Glomerular visceral epithelial cell (primary cell): ENCODE measurements around the gene EIF4G3.
"Not testable (repeated sequence)": the region's sequence is repeated elsewhere in the genome, so short reads cannot be mapped to it uniquely, and the experiment has no call there.

Experiments
- DNase-seq: peaks from one replicate; pipeline ENCODE4 v3.0.0-alpha.2; 2016; ENCODE audit errors: extremely low spot score

Gene EIF4G3

DNA sequence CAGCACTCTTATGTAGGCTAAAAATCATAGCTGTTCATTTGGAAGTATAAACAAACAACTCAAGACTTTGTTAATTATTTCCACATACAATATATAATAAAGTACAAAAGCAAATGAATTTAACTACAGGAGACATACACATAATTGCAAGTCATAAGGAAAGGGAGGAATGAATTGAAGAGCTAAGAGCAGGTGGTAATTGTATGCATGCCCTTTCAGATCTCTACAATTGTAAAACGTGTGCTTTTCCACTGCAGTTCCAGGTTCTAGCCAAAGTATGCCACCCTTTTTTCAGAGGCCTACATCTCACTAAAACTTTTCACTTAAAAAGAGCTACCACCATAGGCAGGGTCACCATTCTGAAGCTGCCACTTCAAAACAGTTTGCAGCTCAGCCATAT lies 346.8 kb downstream of the EIF4G3 start:
- no peak for DNase-seq

GRCh38 chr1:20829531-20829930 lies 347.2 kb downstream of the EIF4G3 start:
- no peak for DNase-seq

DNA sequence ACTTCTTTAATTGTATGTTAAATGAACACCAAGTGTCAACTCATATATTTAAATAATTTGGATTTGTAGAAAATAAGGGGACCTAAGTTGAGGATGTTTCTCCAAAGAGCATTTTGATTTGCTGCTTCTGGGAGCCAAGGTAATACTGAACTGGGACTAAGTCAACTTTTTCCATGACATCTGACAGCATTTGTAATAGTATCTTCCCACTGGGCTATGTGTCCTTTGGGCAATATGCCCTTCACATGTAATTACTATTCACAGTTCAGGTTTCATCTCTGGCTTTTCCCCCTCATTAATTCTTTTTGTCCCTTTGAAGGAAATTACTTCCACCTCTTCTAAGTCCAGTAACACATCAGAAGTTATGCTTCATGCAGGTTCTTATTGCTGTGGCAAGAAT lies 352.9 kb downstream of the EIF4G3 start:
- DNase-seq: no peak

GRCh38 chr1:20821466-20821865 lies 355.2 kb downstream of the EIF4G3 start:
- no peak for DNase-seq

DNA sequence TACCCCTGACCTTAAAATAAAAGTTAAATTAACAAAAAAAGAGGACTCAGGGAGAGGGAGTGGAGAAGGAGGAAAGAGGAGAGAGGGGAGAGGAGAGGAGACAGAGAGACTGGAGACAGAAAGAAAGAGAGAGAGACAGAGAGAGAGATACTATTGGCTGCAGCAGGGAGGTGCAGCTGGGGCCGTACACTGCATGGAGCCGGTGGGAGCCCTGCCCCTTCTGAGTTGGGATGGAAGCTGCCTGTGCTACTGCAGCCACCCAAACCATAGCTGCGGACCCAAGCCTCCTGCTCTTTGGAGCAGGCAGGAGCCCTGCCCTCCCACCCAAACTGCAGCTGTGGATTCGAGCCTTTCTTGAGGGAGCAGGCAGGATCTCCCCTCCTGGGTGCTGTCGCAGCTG lies 356.9 kb downstream of the EIF4G3 start:
- no peak for DNase-seq

- DNase-seq: no peak
Observed at GRCh38 chr1:20814534-20814871, 362.2 kb downstream of the EIF4G3 start.

- DNase-seq: no peak
Observed at GRCh38 chr1:20811916-20812315, 364.8 kb downstream of the EIF4G3 start.

GRCh38 chr1:20793236-20793635 lies 383.5 kb downstream of the EIF4G3 start:
- DNase-seq: no peak

- peak; percentile 38 for DNase-seq
Observed at GRCh38 chr1:20792196-20792595, 384.5 kb downstream of the EIF4G3 start.

DNA sequence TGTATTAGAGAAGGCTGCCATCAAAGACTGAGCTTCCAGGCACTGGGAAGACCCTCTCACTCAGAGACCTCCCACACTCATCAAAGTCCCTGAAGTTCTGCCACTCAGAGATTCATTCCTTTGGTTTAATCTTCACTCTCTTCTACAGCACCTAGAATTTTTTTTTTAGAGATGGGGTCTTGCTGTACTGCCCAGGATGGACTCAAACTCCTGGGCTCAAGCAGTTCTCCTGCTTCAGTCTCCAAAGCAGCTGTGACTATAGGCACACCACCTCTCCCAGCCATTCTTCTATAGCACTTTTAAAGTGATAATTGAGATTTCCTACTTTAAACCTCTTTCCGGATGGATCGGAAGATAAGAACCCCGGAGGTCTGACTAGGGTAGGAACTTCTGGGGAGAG lies 385.9 kb downstream of the EIF4G3 start:
- DNase-seq: no peak

GRCh38 chr1:20789598-20789997 lies 387.1 kb downstream of the EIF4G3 start:
- not testable (repeated sequence) for DNase-seq

GRCh38 chr1:20787840-20788795 lies 388.6 kb downstream of the EIF4G3 start:
- peak; percentile 58 for DNase-seq

DNA sequence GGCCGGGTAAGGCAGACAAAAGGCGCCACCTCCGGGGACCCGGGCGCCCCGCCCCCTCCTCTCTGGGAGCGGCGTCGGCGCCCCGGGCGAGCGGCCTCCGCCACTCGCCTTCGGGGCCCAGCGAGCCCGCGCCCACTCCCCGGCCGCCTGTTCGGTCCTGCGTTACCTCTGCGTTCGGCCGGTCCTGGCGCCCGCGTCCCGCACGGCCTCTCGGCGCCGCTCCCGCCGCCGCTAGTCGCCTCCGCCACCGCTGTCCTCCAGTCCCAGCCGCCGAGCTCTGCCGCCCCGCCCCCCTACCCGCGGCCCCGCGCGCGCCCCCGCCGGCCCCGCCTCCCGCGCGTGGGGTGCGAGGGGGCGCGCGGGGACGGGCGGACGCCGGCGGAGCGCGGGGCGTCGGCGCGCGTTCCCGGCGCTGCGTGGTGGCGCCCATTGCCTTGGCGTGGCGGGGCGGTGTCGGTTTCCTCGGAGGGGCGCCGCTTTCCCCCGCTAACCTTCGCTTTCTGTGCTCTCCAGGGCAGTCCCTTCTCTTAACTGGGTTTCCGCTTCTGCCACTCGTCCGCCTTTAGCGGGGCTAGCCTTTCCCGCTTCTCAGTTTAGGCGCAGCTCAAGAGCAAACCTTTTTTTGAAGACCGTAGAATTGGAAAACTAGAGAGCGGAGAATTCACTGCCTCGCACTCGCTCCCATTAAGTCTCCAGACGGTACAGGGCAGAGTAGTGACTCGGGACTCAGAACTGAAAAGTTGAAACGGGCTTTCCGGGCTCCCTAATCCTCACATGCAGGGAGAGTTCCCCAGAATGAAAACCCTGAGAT lies 389.5 kb downstream of the EIF4G3 start, which contains the start of gene HP1BP3:
Gene HP1BP3, minus strand, starts transcription at position 279 of the 811 bp plus-strand sequence. CDS start 6,867 bp downstream, outside the sequence.
- peak; percentile 86 for DNase-seq

DNA sequence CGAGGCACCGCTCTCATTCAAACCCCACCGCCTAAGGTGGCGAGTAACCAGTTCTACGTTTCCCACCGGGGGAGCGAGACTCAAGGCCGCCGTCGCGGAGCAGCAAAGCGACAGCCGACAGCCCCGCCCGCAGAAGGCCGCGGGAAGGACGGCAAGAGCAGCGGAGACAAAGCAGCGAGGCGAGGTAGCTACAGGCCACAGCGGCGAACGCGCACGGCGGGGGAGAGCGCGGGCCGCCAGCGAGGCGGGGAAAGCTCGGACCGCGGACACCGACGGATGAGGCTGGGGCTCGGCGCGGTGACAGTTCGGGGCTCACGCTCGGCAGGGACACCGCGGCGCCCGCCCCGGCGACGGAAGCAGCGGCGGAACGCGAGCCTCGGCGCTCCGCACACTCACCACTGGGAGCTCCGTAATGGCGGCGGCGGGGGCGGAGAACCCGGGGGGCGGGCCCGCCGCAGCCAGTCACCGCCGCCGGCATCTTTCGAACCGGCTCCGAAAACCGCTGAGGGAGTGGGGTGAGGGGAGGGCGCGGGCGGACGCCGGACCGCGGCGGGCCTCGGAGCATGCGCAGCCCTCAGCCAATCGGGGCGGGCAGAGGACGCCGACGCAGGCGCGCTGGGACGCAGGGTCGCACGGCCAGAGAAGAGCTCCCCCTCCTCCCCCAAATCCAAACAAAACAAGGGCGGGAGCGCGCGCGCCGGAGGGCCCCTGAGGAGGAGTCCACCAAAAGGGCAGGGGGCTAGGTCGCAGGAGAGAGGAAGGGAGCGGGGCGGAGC lies 390.3 kb downstream of the EIF4G3 start:
- DNase-seq: peak; percentile 97

DNA sequence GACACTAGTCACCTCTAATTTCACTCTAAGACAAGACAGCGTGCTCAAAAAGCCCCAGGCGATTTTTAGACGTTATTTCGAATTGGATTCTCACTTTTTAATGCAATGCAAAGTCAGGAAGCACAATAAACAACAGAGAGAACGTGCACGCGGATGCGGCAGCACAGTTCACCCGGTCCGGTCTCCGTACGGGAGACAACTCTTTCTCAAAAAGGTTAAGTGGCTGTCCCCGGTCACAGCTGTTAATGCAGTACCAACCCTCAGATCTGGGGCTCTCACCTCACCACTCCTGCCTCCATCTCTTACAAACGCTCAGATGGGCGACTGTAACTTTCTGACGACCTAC lies 390.8 kb downstream of the EIF4G3 start:
- no peak for DNase-seq

- DNase-seq: no peak
Observed at GRCh38 chr1:20775700-20776099, 401.0 kb downstream of the EIF4G3 start.

DNA sequence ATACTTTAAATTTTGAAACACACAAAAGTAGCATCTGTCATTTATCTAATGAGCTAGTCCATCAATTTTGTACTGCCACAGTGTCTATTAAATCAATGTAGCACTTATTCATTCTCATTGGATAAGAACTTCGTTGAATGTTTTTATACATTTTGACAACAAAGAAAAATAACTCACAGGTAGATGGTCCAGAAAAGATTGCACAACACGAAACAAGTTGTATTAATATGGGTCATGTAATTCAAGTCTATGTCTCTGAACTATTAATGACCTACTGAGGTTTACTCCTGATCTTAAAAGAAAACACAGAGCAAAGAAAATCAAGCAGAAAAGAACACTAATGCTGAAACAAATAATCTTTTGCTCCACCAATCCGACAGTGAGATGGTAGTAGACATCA lies 404.9 kb downstream of the EIF4G3 start:
- no peak for DNase-seq

- no peak for DNase-seq
Observed at GRCh38 chr1:20770314-20771087, 406.2 kb downstream of the EIF4G3 start.

- DNase-seq: no peak
Observed at GRCh38 chr1:20767271-20767670, 409.4 kb downstream of the EIF4G3 start.

- no peak for DNase-seq
Observed at GRCh38 chr1:20763417-20763816, 413.3 kb downstream of the EIF4G3 start.

DNA sequence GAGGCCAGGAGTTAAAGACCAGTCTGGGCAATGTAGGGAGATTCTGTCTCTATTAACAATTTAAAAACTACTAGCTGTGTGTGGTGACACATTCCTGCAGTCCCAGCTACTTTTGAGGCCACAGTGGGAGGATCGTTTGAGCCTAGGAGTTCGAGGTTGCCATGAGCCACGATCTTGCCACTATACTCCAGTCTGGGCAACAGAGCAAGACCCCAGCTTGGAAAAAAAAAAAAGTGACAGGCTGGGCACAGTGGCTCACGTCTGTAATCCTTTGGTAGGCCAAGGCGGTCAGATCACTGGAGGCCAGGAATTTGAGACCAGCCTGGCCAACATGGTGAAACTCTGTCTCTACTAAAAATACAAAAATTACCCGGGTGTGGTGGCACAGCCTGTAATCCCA lies 416.4 kb downstream of the EIF4G3 start:
- no peak for DNase-seq
